Cardiac fibroblast (primary cell): ENCODE measurements around the gene TSPAN18.
A peak's percentile ranks its signal among the peaks of the same experiment; 100 is the strongest.

Source experiments
- DNase-seq, 2 donors: peaks; one replicate each; pipeline versions ENCODE4 v3.0.0 to v3.0.0-alpha.2; 2010; ENCODE audit warnings: low read depth in 2 of 2
- H3K4me3 ChIP-seq, 2 donors: replicated peaks in 1 of 2; 1 replicate in 1 of 2; 2 replicates in 1 of 2; pipeline ENCODE4 v1.5.1; 2011; ENCODE audit warnings: low read depth in 2 of 2, low read length in 2 of 2, mild to moderate bottlenecking in 2 of 2, moderate library complexity in 1 of 2
- CTCF ChIP-seq: IDR thresholded peaks from one replicate; pipeline ENCODE4 v1.5.1; 2011; ENCODE audit warnings: low read depth, mild to moderate bottlenecking, low read length, inconsistent platforms

The TSPAN18 gene

GRCh38 chr11:44823006-44823405 is 96.2 kb downstream of the TSPAN18 start:
- DNase-seq, result peak in 1 of 2 donors; percentile 5
- TF ChIP-seq CTCF, result peak; percentile 47
- H3K4me3 ChIP-seq, result no peak overlapping the region

DNA sequence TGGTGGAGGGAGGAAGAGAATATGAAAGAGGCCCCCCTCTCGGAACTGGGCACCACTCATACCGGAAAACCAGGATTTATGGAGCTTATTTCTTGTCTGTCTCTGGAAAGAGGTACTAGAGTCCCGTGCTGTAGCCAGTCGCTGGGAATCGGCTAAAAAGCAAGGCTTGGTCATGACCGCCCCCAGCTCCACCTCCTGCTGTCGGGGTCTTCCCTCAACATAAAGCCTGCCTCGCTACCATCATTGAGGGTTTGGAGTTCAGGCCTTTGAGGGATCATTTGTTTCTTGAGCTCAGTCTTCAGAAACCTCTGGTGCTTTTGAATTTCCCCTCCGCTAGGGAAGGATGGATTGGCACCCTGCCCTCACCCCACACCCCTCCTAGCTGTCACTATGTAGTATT is 97.1 kb downstream of the TSPAN18 start:
- H3K4me3 ChIP-seq, result no peak overlapping the region
- no peak for DNase-seq
- no peak for TF ChIP-seq CTCF

GRCh38 chr11:44824300-44824704 is 97.5 kb downstream of the TSPAN18 start:
- TF ChIP-seq CTCF, result no peak
- peak in 1 of 2 donors; percentile 40 for DNase-seq
- H3K4me3 ChIP-seq, result no peak overlapping the region

GRCh38 chr11:44825058-44825785 is 98.5 kb downstream of the TSPAN18 start:
- no peak overlapping the region for H3K4me3 ChIP-seq
- no peak for TF ChIP-seq CTCF
- no peak for DNase-seq

- no peak for TF ChIP-seq CTCF
- H3K4me3 ChIP-seq, result no peak overlapping the region
Observed at GRCh38 chr11:44826922-44827643, 100.3 kb downstream of the TSPAN18 start.

GRCh38 chr11:44828296-44828695 is 101.5 kb downstream of the TSPAN18 start:
- no peak for TF ChIP-seq CTCF
- no peak overlapping the region for H3K4me3 ChIP-seq
- DNase-seq, result no peak

More at GRCh38 chr11:44826922-44827643, 100.3 kb downstream of the TSPAN18 start:
- no peak for DNase-seq
